Measurements from ENCODE around the gene FAM107B. TPM values are rescaled to one million over a fixed set of nuclear protein-coding genes. Genes with fewer than 3 reads are reported as not detected.

The FAM107B gene
- total RNA-seq, 6 donors from 2014 or later: 44.0 to 136 (median 77.0) TPM

DNA sequence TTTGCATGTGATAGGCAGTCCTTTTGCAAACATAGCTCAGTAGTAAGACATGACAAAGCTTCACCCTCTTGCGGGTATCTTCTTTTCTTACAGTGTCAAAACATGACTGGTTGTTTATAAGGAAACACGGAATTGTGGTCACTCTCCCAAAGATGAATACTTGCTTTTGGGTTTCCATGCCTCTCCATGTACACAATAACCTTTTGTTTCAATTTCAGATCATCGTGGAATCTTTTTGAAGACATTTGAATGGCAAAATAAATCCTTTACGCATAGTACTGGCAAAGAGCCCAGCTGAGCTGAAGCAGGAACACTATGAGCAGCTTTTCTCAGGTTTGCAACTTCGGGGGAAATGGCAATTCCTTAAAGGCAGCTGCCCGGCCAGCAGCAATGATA is 287.2 kb downstream of the FAM107B start:
- ATAC-seq (ENCODE audit: low FRiP score in 2 of 2): no peak
- Histone ChIP-seq H3K4me3 (no peak overlapping the region), H3K36me3 (no peaks in the 10 kb centered on the region), H3K9me3 (no peaks in the 10 kb centered on the region), H3K27ac (no peak overlapping the region), H3K4me1 (peaks cover 0 to 10% (median 0%) of the 10 kb centered on the region in 4 donors), H3K27me3 (peaks cover 0 to 2% (median 0%) of the 10 kb centered on the region in 4 donors)
- TF ChIP-seq EP300 (IDR thresholded peaks at IDR 0.05): no peak
- no peak for TF ChIP-seq POLR2A (IDR thresholded peaks at IDR 0.05)
- TF ChIP-seq CTCF (IDR thresholded peaks at IDR 0.05): no peak
- TF ChIP-seq POLR2AphosphoS5 (IDR thresholded peaks at IDR 0.05): no peak
- WGBS, 2 donors: 35 to 42% methylated on average over 6 of the region's 6 CpGs
- DNase-seq: no peak

GRCh38 chr10:14486777-14487487 is 287.8 kb downstream of the FAM107B start:
- H3K36me3 ChIP-seq: no peaks in the 10 kb centered on the region
- peaks cover 0 to 10% (median 0%) of the 10 kb centered on the region in 4 donors for H3K4me1 ChIP-seq
- H3K4me3 ChIP-seq: no peak overlapping the region
- peak in 1 of 2 donors; percentile 26 for ATAC-seq (ENCODE audit: low FRiP score in 2 of 2)
- H3K27me3 ChIP-seq: peaks cover 0 to 2% (median 0%) of the 10 kb centered on the region in 4 donors
- DNase-seq: no peak
- WGBS, 2 donors: 59 to 63% methylated on average over 12 to 13 of the region's 13 CpGs
- TF ChIP-seq CTCF (IDR thresholded peaks at IDR 0.05): no peak
- TF ChIP-seq POLR2AphosphoS5 (IDR thresholded peaks at IDR 0.05): peak in 1 of 2 donors; percentile 55
- no peak for TF ChIP-seq EP300 (IDR thresholded peaks at IDR 0.05)
- no peaks in the 10 kb centered on the region for H3K9me3 ChIP-seq
- H3K27ac ChIP-seq: no peak overlapping the region

DNA sequence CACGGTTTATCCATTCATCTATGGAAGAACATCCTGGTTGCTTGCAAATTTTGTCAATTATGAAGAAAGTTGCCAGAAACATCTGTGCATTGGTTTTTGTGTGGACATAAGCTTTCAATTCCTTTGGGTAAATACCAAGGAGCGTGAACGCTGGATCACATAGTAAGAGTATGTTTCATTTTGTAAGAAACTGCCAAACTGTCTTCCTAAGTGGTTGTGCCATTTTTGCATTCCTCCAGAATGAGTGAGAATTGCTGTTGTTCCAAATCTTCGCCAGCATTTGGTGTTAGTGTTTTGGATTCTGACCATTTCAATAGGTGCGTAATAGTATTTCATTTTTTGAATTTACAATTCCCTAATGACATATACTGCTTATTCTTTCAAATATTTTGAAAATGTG is 288.7 kb downstream of the FAM107B start:
- H3K9me3 ChIP-seq: no peaks in the 10 kb centered on the region
- no peak for DNase-seq
- H3K27me3 ChIP-seq: peaks cover 0 to 2% (median 0%) of the 10 kb centered on the region in 4 donors
- no peak for ATAC-seq (ENCODE audit: low FRiP score in 2 of 2)
- no peaks in the 10 kb centered on the region for H3K36me3 ChIP-seq
- no peak for TF ChIP-seq POLR2A (IDR thresholded peaks at IDR 0.05)
- TF ChIP-seq POLR2AphosphoS5 (IDR thresholded peaks at IDR 0.05): no peak
- no peak for TF ChIP-seq EP300 (IDR thresholded peaks at IDR 0.05)
- TF ChIP-seq CTCF (IDR thresholded peaks at IDR 0.05): no peak
- no peak overlapping the region for H3K4me3 ChIP-seq
- peaks cover 0 to 10% (median 0%) of the 10 kb centered on the region in 4 donors for H3K4me1 ChIP-seq
- 85 to 92% methylated on average over 5 of the region's 5 CpGs for WGBS, 2 donors
- H3K27ac ChIP-seq: no peak overlapping the region

GRCh38 chr10:14483417-14483816 is 291.3 kb downstream of the FAM107B start:
- peaks cover 0 to 10% (median 0%) of the 10 kb centered on the region in 4 donors for H3K4me1 ChIP-seq
- ATAC-seq (ENCODE audit: low FRiP score in 2 of 2): no peak
- H3K27me3 ChIP-seq: peaks cover 0 to 2% (median 0%) of the 10 kb centered on the region in 4 donors
- DNase-seq: no peak
- no peaks in the 10 kb centered on the region for H3K36me3 ChIP-seq
- no peak overlapping the region for H3K27ac ChIP-seq
- 90 to 93% methylated on average over 5 of the region's 5 CpGs for WGBS, 2 donors
- no peaks in the 10 kb centered on the region for H3K9me3 ChIP-seq
- TF ChIP-seq POLR2AphosphoS5 (IDR thresholded peaks at IDR 0.05): no peak
- TF ChIP-seq POLR2A (IDR thresholded peaks at IDR 0.05): no peak
- TF ChIP-seq CTCF (IDR thresholded peaks at IDR 0.05): no peak
- TF ChIP-seq EP300 (IDR thresholded peaks at IDR 0.05): no peak
- H3K4me3 ChIP-seq: no peak overlapping the region

DNA sequence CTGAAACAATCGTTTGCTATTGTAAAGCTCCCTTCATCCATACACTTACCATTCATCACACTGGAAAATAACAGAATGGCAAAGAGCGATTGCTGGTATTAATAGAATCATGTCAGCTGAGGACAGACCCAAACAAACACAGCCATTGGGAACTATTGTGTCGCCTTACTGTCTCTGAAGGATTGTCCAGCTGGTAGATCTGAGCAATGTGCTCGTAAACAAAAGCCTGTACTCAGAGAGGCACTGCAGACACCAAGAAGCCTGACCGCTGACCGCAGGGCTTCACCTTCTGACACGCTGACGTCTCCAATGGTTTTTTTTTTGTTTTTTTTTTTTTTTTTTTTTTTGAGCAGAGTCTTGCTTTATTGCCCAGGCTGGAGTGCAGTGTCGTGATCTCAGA is 292.9 kb downstream of the FAM107B start:
- H3K36me3 ChIP-seq: no peaks in the 10 kb centered on the region
- no peaks in the 10 kb centered on the region for H3K9me3 ChIP-seq
- DNase-seq (no peak), ATAC-seq (ENCODE audit: low FRiP score in 2 of 2) (no peak)
- H3K27me3 ChIP-seq: no peaks in the 10 kb centered on the region
- no peak overlapping the region for H3K27ac ChIP-seq
- TF ChIP-seq POLR2A (IDR thresholded peaks at IDR 0.05) (no peak), CTCF (IDR thresholded peaks at IDR 0.05) (no peak), EP300 (IDR thresholded peaks at IDR 0.05) (peak in 1 of 4 donors; percentile 6), POLR2AphosphoS5 (IDR thresholded peaks at IDR 0.05) (peak in 1 of 2 donors; percentile 16)
- H3K4me3 ChIP-seq: no peak overlapping the region
- WGBS, 2 donors: 54 to 79% methylated on average over 9 of the region's 9 CpGs
- H3K4me1 ChIP-seq: no peaks in the 10 kb centered on the region
